Measurements from ENCODE around the gene ARHGEF11.

Gene ARHGEF11

DNA sequence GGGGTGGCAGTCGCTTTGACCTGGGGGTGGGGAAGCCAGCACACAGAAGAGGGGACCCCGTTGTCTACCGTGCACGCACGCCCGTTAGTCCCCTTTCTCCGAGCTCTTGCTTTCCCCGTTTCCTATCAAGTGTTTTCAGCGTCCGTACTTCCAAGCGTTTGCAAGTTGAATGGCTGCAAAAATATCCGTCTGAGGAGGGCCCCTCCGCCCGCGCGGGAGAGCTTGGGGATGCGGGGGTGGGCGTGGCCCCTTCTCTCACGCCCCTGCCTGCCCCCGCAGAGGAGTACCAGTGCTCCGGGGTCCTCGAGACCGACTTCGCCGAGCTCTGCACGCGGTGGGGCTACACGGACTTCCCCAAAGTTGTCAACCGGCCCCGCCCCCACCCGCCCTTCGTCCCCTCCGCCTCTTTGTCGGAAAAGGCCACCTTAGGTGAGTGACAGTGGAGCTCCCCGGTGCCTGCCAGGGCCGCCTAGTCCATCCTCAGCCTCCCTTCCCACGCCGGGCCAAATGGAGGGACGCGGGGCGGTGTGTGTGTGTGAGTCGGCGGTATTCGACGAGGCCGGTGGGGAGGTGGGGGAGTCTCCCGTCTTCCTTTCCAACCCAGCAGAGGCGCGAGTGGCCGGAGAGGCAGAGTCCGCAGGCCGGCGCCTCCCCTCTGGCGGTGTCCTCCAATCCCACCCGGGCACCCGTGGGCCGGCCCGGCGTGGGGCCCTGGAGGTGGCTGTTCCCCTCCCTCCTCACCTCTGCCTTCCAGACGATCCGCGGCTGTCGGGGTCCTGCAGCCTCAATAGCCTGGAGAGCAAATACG lies 121.7 kb downstream of the ARHGEF11 start:
- in situ Hi-C loops (cut with MboI; ENCODE audit: low pct_unique_long_range_greater_than_20kb, low sequenced_read_pairs) = no loop called here
- peak; percentile 25 for DNase-seq

DNA sequence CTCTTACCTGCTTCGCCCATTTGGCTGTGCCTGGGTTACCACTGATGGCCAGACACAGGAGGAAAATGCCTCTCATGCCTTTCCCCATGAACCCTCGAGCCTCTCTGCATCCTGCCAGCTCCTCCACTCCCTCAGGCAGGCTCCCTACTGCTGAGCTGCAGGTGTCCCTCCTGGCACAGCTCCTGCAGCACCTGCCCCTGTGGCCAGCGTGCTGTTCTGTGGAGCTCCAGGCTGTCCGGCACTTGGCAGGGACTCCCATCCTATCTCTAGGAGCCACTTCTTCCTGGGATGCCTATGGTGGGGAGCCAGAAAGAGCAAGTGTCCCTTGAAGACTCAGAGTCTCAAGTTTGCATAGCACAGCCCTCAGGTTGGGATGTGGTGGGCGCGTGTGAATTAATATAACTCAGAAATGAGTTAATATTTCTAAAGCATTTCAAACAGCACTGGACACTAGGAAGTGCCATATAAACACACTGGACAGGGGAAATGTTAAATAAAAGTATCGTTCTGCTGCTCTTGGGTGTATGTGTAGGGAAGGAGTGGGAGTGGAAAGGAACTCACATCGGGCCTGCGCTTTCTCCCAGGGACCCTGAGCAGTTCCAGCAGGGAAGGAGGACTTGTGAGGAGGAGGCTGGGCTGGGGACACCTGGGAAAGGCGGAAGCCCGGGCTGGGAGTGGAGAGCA lies 122.4 kb downstream of the ARHGEF11 start:
- no peak for DNase-seq
- in situ Hi-C loops (cut with MboI; ENCODE audit: low pct_unique_long_range_greater_than_20kb, low sequenced_read_pairs) = no loop called here

DNA sequence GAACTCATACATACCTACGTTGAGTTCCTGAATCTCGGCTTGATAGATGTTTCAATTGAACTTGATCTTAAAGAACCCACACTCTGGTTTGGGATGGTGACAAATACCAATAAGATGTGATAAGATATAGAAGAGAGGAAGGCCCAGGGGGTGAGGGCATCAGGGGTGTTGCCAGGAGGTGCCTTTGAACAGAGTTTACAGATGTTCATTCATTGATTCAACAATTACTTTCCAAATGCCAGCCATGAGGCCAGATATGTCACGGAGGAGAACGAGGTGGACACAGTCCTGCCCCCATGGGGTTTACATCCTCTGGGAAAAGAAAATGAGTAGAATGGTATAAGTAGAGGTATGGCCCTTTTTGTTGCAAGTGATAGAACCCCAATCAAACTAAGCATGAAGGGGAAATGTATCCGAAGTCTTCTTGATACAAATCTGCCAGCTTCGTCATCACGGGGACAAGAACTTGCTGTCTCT lies 124.5 kb downstream of the ARHGEF11 start:
- in situ Hi-C loops (cut with MboI; ENCODE audit: low pct_unique_long_range_greater_than_20kb, low sequenced_read_pairs) = no loop called here
- DNase-seq = no peak

DNA sequence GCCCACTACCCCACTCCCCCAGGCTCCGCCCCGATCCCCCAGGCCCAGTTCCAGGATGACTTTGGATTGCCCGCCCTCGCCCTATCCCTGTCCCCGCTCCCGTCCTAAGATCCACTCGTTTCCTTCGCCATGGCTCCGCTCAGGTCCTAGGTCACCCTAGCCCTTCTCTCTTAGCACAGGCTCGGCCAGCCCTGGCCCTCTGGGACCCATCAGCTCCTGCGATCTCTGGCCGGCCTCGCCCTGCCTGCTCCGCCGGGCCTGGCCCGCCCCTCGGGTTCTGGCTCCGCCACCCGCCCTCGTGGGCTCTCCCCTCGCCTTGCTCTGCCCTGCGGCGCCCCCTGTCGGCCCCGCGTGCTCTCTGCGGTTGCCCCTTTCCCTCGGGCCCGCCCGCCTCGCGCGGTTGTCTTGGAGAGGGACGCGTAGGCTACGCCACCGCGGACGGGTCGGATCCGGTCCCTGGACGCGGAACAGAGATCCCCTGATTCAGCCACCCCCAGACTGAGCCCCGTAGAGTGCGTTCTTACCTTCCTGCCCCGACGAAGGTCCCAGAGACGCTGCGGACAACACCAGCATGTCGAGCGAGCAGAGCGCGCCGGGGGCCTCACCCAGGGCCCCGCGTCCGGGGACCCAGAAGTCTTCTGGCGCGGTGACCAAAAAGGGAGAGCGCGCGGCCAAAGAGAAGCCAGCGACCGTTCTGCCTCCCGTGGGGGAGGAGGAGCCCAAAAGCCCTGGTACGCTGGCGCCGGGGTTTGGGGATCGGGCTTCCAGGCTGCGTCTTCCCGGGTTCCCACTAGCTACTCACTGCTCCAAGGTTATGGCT lies 125.1 kb downstream of the ARHGEF11 start, which contains the start of gene LRRC71:
LRRC71 (plus strand) TSS at position 400 of the 820 bp plus-strand sequence; CDS start at position 572, 172 bp downstream.
- peak; percentile 79 for DNase-seq

DNA sequence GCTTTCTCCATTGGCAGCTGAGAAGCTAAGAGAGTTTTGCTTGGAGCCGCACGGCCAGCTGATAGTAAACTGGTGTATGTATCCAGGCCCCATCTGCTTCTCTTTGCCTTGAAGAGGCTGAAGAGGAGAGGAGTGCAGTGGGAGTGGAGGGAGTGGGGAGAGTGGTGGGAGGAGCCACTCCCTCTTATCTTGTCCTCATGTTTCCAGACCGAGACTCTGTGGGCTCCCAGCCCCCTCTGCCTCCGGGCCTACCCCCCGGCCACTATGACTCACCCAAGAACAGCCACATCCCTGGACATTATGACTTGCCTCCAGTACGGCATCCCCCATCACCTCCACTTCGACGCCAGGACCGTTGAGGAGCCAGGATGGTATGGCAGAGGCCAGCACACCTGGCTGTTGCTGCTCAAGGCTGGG lies 131.1 kb downstream of the ARHGEF11 start:
- in situ Hi-C loops (cut with MboI; ENCODE audit: low pct_unique_long_range_greater_than_20kb, low sequenced_read_pairs) = no loop called here
- no peak for DNase-seq

More for the DNA sequence above, 125.1 kb downstream of the ARHGEF11 start, which contains the start of gene LRRC71:
- in situ Hi-C loops (cut with MboI; ENCODE audit: low pct_unique_long_range_greater_than_20kb, low sequenced_read_pairs) = no loop called here

DNA sequence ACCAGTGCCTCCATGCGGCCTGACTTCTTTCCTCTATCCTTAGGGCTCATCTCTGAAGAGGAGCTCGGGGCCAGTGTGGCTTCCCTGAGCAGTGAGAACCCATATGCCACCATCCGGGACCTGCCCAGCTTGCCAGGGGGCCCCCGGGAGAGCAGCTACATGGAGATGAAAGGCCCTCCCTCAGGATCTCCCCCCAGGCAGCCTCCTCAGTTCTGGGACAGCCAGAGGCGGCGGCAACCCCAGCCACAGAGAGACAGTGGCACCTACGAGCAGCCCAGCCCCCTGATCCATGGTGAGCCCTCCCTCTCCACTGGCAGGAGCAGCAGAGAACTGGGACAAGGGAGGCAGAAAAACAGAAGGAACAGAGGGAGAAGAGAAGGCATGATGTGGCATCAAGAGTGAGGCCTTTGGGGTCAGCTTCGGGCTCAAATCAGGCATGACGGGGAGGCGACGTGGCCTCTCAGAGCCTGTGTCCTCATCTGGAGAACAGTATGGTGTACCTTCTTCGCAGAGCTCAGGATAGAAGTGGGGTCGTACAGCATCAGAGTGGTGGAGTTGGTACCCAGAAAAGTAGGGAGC lies 131.6 kb downstream of the ARHGEF11 start:
- no peak for DNase-seq
- in situ Hi-C loops (cut with MboI; ENCODE audit: low pct_unique_long_range_greater_than_20kb, low sequenced_read_pairs) = no loop called here

DNA sequence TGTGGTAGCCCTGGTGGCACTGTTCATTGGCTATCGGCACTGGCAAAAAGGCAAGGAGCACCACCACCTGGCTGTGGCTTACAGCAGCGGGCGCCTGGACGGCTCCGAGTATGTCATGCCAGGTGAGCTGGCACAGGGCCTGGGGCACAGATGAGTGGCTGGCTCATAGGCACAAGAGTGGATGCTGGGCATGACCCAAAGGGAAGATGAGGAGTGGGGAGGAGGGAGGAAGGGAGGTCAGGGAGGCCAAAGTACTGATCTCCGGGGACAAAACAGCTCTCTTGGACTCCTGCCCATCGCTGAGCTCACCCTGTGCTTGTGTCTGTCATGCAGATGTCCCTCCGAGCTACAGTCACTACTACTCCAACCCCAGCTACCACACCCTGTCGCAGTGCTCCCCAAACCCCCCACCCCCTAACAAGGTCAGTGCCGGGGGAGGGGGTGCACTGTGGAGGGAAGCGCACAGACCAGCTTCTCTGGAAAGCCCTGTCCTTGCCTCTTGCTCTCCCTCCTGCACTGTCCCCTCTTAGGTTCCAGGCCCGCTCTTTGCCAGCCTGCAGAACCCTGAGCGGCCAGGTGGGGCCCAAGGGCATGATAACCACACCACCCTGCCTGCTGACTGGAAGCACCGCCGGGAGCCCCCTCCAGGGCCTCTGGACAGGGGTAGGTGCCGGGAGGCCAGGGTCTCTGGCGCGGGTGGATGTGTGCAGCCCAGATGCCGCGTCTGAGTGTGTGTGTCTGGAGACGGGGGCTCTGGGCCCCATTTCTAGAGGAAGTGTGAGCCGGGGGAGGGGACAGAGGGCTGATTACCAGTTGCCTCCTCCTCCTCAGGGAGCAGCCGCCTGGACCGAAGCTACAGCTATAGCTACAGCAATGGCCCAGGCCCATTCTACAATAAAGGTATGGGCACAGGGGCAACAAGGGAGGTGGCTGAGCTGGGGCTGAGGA lies 132.4 kb downstream of the ARHGEF11 start:
- DNase-seq = peak; percentile 39
- in situ Hi-C loops (cut with MboI; ENCODE audit: low pct_unique_long_range_greater_than_20kb, low sequenced_read_pairs) = no loop called here

DNA sequence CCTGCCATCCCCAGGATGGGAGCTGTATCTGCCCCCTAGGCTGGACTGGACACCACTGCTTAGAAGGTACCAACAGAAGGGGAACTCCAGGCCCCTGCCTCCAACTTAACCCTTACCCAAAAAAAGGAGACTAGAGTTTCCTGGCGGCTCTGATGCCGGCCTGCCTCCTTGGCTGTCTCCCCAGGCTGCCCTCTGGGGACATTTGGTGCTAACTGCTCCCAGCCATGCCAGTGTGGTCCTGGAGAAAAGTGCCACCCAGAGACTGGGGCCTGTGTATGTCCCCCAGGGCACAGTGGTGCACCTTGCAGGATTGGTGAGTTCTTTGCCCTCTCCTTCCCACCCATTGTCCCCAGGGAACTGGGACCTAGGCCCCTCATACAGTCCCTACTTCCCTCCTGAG lies 133.2 kb downstream of the ARHGEF11 start:
- in situ Hi-C loops (cut with MboI; ENCODE audit: low pct_unique_long_range_greater_than_20kb, low sequenced_read_pairs) = no loop called here
- DNase-seq = no peak

DNA sequence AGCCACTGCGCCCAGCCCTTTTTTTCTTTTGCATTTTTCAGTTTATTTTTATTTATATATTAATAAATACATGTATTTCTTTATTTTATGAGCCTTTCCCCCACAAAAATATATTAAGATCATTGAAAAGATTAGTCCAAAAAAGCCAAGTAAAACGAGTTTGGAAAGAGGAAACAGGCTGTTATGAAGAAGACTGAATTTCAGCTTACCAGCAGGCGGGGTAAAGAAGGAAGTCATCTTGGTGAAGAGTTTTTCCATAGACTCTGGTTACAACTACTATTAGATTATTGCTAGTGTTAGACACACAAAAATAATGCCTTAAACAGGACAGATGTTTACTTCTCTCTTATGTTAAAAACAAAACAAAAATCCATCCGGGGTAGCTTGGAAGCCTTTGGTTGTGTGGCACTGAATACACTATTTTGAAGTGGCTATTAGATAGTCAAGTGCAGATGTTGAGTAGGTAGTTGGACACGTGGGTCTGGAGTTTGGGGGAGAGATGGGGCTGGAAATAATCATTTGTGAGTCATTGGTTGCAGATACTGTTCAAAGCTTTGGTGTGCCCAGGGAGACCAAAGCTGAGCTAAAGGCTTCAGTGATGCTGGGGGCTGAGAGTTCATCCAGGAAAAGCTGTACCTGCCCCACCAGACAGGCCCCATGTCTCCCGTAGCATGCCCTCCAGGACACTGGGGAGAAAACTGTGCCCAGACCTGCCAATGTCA lies 133.8 kb downstream of the ARHGEF11 start:
- DNase-seq = peak; percentile 38
- in situ Hi-C loops (cut with MboI; ENCODE audit: low pct_unique_long_range_greater_than_20kb, low sequenced_read_pairs) = no loop called here

DNA sequence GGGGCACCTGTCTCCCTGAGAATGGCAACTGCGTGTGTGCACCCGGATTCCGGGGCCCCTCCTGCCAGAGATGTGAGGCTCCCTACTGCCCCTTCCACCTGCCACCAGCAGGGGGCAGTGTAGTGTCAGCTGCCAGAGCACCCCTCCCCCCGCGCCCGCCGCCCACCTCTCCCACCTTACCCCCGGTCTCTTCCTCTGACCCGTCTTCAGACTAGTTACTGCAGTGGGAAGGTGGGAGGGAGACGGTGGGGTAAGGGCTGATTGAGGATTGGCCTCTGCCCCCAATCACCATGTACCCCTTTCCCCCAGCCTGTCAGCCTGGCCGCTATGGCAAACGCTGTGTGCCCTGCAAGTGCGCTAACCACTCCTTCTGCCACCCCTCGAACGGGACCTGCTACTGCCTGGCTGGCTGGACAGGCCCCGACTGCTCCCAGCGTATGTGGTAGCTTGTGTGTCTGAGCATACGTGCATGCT lies 135.2 kb downstream of the ARHGEF11 start:
- peak; percentile 46 for DNase-seq
- in situ Hi-C loops (cut with MboI; ENCODE audit: low pct_unique_long_range_greater_than_20kb, low sequenced_read_pairs) = no loop called here

DNA sequence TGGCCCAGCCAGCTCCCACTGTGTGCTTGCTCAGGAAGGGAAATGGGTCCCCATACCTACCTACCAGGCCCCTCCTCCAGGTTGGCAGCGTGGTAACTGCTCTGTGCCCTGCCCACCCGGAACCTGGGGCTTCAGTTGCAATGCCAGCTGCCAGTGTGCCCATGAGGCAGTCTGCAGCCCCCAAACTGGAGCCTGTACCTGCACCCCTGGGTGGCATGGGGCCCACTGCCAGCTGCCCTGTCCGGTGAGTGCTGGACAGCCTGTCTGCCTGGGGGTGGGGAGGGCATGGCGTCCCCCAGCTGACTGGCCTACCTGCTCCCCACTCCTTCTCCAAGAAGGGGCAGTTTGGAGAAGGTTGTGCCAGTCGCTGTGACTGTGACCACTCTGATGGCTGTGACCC lies 135.9 kb downstream of the ARHGEF11 start:
- in situ Hi-C loops (cut with MboI; ENCODE audit: low pct_unique_long_range_greater_than_20kb, low sequenced_read_pairs) = no loop called here
- DNase-seq = no peak

DNA sequence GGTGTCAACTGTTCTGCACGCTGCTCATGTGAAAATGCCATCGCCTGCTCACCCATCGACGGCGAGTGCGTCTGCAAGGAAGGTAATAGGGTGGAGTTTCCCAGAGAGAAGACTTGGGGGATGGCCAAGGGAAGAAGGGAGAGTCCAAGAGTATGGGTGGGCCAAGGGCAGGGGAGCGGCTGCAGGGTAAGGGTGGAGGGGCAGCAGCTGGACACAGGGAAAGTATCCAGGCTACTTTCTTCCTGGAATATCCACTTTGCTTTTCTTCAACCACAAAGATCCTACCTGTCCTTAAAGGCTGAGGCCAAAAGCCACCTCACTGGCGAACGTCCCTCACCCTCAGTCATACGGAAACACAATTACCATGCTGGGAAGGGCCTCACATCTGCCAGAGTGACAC lies 136.6 kb downstream of the ARHGEF11 start:
- in situ Hi-C loops (cut with MboI; ENCODE audit: low pct_unique_long_range_greater_than_20kb, low sequenced_read_pairs) = no loop called here
- DNase-seq = no peak

DNA sequence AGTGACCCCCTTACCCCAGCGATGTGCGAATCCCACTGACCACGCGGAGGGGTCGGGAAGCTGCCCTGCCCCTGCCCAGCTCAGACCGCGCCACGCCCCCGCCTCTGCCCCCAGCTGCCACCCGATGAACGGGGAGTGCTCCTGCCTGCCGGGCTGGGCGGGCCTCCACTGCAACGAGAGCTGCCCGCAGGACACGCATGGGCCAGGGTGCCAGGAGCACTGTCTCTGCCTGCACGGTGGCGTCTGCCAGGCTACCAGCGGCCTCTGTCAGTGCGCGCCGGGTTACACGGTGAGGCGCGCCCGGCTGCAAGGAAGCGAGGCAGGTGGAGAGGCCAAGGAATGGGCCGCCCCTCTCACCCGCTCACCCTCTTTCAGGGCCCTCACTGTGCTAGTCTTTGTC lies 137.0 kb downstream of the ARHGEF11 start:
- DNase-seq = no peak
- in situ Hi-C loops (cut with MboI; ENCODE audit: low pct_unique_long_range_greater_than_20kb, low sequenced_read_pairs) = no loop called here

DNA sequence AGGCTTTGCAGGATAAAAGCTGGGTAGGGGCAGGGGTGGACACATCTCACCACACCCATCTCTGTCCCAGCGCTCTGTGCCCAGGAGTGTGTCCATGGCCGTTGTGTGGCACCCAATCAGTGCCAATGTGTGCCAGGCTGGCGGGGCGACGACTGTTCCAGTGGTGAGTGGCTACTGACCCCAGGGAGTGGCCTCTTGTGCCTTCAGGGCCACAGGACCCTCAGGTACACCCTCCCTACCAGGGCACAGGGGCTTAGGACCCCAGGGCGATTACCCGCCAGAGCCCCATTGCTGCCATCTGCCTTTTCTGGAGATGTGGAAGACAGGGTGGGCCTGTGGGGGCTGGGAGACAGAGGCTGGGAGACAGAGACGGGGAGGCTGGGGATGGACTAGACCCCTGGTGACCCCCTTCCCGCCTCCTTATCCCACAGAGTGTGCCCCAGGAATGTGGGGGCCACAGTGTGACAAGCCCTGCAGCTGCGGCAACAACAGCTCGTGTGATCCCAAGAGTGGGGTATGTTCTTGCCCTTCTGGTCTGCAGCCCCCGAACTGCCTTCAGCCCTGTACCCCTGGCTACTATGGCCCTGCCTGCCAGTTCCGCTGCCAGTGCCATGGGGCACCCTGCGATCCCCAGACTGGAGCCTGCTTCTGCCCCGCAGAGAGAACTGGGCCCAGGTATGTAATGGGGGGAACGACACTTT lies 139.2 kb downstream of the ARHGEF11 start:
- in situ Hi-C loops (cut with MboI; ENCODE audit: low pct_unique_long_range_greater_than_20kb, low sequenced_read_pairs) = no loop called here
- DNase-seq = no peak

DNA sequence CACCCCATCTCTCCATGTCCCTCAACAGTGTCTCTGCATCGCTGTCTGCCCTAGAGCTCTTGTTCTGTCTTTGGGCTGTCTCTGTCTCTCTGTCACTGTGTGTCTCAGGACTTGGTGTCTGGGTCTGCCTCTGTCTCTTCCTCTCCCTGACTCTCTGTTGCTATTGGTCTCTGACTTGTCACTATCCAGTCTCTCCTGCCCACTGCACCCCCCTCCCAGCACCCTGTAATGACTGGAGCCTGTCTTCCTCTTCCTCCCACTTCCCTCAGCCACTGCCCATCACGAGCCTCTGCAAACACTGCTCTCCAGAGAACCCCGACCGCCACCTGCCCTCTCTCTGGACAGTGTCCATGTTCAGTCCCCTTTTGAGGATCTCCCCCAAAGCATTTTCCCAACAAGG lies 139.9 kb downstream of the ARHGEF11 start:
- peak; percentile 23 for DNase-seq
- in situ Hi-C loops (cut with MboI; ENCODE audit: low pct_unique_long_range_greater_than_20kb, low sequenced_read_pairs) = no loop called here

DNA sequence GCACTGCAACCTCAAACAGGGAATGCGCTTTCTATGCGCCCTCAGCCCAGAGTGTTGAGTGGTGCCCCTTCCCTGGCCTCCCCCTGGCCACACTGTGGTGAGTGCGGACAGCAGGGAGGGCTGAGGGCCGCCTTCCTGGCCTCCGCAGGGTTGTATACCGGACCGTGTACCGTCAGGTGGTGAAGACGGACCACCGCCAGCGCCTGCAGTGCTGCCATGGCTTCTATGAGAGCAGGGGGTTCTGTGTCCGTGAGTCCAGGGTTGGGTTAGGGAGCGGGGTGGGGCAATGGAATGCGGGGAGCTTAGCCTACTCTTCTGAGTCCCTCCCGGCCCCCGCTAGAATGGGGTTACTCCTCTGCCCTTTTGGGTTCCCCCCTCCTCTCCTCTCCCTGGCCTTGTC lies 140.4 kb downstream of the ARHGEF11 start:
- no peak for DNase-seq
- in situ Hi-C loops (cut with MboI; ENCODE audit: low pct_unique_long_range_greater_than_20kb, low sequenced_read_pairs) = no loop called here

Measured in KBM-7 (cell line).